Tibial nerve (tissue), 4 donors: ENCODE data around the gene MYO3B.

Experiments
- CTCF ChIP-seq, 5 experiments: fragments of 200-600 bp in 3 of 5; fragments of 450-650 bp in 2 of 5; sonication (generic) in 3 of 5; IDR thresholded peaks; one replicate each; pipeline ENCODE4 v1.5.1; 2016 to 2019; ENCODE audit warnings: antibody characterized with exemption in 5 of 5, mild to moderate bottlenecking in 3 of 5, moderate library complexity in 2 of 5
- EP300 ChIP-seq, 2 donors: sonication (generic); formaldehyde crosslinking; IDR thresholded peaks; one replicate each; pipeline ENCODE4 v1.6.1; 2017; ENCODE audit warnings: antibody characterized with exemption in 2 of 2, mild to moderate bottlenecking in 1 of 2
- POLR2A ChIP-seq, 2 donors: fragments of 450-650 bp; IDR thresholded peaks; one replicate each; pipeline ENCODE4 v1.6.1; 2017; ENCODE audit warnings: antibody characterized with exemption in 2 of 2, mild to moderate bottlenecking in 2 of 2, moderate library complexity in 2 of 2

- TF ChIP-seq CTCF (IDR thresholded peaks at IDR 0.05) (no peak), POLR2A (IDR thresholded peaks at IDR 0.05) (no peak), EP300 (IDR thresholded peaks at IDR 0.05) (no peak)
Measured at GRCh38 chr2:170660409-170660808, 482.5 kb downstream of the MYO3B start.
